NCI-H2227 treated with DMSO at 0.1 percent for 48 hours (cell line): Measurements from ENCODE around the gene TMEM81.

Experiments used
- DNase-seq: peaks from one replicate; lab custom pipeline; 2025; lab: John Stamatoyannopoulos, UW

Gene TMEM81

DNA sequence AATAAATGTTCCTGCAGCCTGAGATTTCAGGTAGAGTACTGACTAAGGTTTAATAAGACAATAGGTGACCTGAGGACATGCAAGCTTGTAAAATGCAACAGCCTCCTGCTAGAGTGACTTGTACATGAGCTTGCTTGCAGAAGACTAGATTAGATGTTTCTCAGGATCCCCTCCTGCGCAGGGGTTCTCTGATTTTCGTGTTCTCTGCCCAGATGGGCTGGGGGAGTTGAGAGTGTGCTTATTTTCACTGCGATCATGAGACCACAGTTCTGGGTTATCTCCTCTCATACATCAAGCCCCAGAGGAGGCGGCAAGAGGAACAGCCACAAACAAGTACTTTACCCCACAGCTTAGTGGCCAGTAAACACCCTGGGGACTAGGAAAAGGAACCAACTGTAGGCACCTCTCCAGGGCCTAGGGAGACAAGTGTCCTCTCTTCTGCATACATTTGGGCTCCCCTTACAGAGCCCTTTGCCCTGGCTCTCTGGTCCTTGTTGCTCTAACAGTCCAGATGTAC is 8.0 kb downstream of the TMEM81 start:
- DNase-seq, result no peak

- DNase-seq, result no peak
Measured at GRCh38 chr1:205075642-205076155, 8.6 kb downstream of the TMEM81 start.

DNA sequence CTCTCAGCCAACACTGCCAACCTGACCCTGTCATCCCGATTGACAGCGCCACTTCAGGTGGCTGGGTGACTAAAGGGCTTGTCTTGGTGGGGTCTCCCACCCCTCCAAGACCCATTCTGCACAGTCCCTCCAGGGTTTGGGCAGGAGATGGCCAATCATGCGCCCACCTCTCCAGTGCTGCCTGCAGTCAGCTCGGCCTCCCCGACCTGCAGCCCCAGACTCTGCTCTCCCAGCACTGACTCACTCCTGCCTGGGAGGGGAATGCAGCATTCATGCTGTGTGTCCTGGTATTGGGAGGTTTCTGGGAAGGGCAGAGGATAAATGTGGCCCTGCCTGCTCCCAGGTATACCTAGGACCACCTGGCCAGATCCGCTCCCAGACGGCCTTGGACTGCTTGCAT is 9.7 kb downstream of the TMEM81 start:
- DNase-seq, result no peak

GRCh38 chr1:205074084-205074483 is 10.2 kb downstream of the TMEM81 start:
- DNase-seq, result no peak

DNA sequence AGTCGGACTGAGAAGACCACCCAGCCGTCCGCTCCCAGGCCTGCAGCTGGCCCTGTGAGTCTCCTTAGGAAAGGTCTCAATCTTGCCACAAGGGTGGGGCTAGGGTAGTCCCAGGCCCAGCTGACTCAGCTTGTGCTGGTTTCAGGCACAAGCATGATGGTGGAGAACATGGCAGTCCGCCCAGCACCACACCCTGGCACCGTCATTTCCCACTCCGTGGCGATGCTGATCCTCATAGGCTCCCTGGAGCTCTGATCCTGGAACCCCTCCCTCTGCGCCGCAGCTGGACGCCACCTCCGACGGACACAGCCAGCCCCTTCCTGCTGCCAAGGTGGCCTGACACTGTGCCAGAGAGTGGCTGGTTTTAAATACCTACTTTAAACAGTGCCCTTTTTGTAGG is 10.7 kb downstream of the TMEM81 start:
- DNase-seq, result no peak

DNA sequence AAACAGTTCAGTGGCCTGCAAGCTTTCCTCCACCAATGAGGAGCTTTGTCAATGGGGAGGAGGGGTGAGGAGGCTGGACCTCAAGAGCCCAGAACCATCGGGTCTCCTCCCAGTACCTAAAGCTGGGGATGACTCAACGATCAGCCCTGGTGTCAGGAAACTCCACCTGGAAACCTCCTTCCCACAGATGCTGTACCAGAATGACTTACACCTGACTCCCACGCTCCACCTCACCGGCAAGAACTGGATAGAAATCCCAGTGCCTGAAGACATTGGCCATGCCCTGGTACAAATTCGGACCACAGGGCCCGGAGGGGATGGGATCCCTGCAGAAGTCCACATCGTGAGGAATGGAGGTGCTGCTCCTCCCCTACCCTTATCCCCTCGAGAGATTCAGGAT is 11.4 kb downstream of the TMEM81 start:
- no peak for DNase-seq

- no peak for DNase-seq
Measured at GRCh38 chr1:205072286-205072685, 12.0 kb downstream of the TMEM81 start.

DNA sequence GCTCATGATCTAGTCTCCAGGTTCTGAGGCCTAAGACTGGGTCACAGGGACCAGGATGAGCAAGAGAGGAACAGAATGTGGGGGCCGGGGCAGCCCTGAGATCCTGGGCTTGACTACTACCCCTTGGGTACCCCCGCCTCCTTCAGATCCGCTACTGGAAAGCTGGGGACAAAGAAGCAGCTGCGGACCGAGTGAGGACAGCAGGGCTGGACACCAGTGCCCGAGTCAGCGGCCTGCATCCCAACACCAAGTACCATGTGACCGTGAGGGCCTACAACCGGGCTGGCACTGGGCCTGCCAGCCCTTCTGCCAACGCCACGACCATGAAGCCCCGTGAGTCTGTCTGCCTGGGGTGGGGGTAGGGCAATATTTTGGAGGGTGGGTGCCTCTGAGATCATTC is 12.5 kb downstream of the TMEM81 start:
- DNase-seq, result no peak

DNA sequence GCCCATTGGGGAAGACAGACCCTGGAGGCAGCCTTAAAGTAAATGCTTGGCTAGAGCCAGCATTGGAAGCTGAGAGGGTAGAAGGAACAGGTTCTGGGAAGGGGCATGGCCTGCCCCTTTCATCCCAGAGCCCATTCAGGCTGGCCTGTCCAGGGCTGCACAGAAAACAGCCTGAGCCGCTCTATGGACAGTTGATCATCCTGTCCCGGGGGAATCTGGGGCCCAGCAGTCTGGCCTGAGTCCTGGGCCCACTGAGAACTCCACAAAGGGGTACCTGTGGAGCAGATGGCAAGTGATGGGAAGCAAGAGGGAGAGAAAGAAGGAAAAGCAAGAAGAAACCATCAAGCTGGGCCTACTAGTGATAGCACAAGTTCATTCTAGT is 13.2 kb downstream of the TMEM81 start:
- DNase-seq, result no peak

GRCh38 chr1:205069371-205070125 is 14.7 kb downstream of the TMEM81 start:
- no peak for DNase-seq

GRCh38 chr1:205068457-205069040 is 15.7 kb downstream of the TMEM81 start:
- DNase-seq, result no peak

GRCh38 chr1:205068001-205068400 is 16.3 kb downstream of the TMEM81 start:
- DNase-seq, result no peak

GRCh38 chr1:205067031-205067430 is 17.2 kb downstream of the TMEM81 start:
- DNase-seq, result no peak

GRCh38 chr1:205066141-205066818 is 18.0 kb downstream of the TMEM81 start:
- DNase-seq, result no peak

- no peak for DNase-seq
Measured at GRCh38 chr1:205065666-205066065, 18.6 kb downstream of the TMEM81 start.

GRCh38 chr1:205064741-205065316 is 19.4 kb downstream of the TMEM81 start:
- DNase-seq, result no peak

- DNase-seq, result no peak
Measured at GRCh38 chr1:205064301-205064700, 20.0 kb downstream of the TMEM81 start.

DNA sequence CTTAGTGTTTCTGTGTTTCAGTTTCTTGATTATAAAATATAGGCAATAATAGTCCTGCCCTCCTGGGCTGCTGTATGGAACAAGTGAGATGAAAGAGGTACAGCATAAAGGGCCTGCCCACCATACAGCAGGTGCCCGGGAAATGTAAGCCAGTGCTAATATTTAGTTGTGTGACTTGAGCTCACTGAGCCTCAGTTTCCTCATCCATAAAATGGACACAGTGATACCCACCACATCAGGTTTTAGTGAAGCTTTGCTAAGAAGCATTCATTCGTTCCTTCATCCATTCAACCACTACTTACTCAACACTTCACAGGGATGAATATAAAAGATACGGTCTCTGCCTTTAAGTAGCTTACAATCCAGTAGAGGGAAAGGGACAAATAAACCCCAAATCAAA is 21.4 kb downstream of the TMEM81 start:
- DNase-seq, result no peak

- DNase-seq, result no peak
Measured at GRCh38 chr1:205062319-205062718, 21.9 kb downstream of the TMEM81 start.

DNA sequence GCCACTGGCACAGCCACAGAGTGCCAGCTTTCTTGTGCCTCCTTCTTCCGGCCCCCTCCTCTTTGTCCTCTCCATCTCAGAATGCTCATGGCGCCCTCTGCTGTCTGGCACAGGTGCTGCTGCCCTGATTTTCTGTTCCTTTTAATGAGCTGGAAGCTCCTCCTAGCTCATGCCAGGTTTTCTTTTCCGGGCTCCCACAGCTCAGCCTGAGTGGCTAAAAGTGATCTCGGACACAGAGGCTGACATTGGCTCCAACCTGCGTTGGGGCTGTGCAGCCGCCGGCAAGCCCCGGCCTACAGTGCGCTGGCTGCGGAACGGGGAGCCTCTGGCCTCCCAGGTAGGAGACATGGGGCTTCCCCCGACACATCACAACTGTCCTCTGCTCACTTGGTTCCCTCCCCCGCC is 22.6 kb downstream of the TMEM81 start:
- peak; percentile 65 for DNase-seq

GRCh38 chr1:205061227-205061626 is 23.0 kb downstream of the TMEM81 start:
- DNase-seq, result no peak

GRCh38 chr1:205060746-205061145 is 23.5 kb downstream of the TMEM81 start:
- no peak for DNase-seq

- no peak for DNase-seq
Measured at GRCh38 chr1:205059660-205060059, 24.6 kb downstream of the TMEM81 start.
